Osteocyte (in vitro differentiated cells): ENCODE results near the gene DOCK2. TPM values are rescaled to one million over a fixed set of nuclear protein-coding genes. Genes with fewer than 3 reads are reported as not detected.
"Not testable (repeated sequence)": the region's sequence is repeated elsewhere in the genome, so short reads cannot be mapped to it uniquely, and the experiment has no call there.

ENCODE experiments used
- DNase-seq: peaks from one replicate; pipeline ENCODE4 v3.0.0; 2021; ENCODE audit warnings: mixed read lengths; ENCODE audit not compliant: unreplicated experiment; ENCODE audit errors: extremely low spot score
- H3K27ac Mint-ChIP-seq: one replicate; pipeline ENCODE4 v1.8.0; 2021; ENCODE audit warnings: mild to moderate bottlenecking, mixed read lengths; ENCODE audit not compliant: unreplicated experiment
- H3K27me3 Mint-ChIP-seq: one replicate; pipeline ENCODE4 v1.8.0; 2021; ENCODE audit warnings: mixed read lengths; ENCODE audit not compliant: unreplicated experiment
- H3K36me3 Mint-ChIP-seq: one replicate; pipeline ENCODE4 v1.8.0; 2021; ENCODE audit warnings: mixed read lengths; ENCODE audit not compliant: unreplicated experiment
- H3K4me1 Mint-ChIP-seq: one replicate; pipeline ENCODE4 v1.8.0; 2021; ENCODE audit warnings: mixed read lengths; ENCODE audit not compliant: unreplicated experiment
- H3K4me3 Mint-ChIP-seq: one replicate; pipeline ENCODE4 v1.8.0; 2021; ENCODE audit warnings: mild to moderate bottlenecking, moderate library complexity, mixed read lengths; ENCODE audit not compliant: unreplicated experiment
- H3K9me3 Mint-ChIP-seq: one replicate; pipeline ENCODE4 v1.8.0; 2021; ENCODE audit warnings: mixed read lengths; ENCODE audit not compliant: unreplicated experiment
- CTCF ChIP-seq: fragments of 200-600 bp; sonication (generic); IDR thresholded peaks from 2 replicates; pipeline ENCODE4 v1.5.0; 2021; ENCODE audit warnings: antibody characterized with exemption, mild to moderate bottlenecking, moderate library complexity
- total RNA-seq: library from RNA; stranded (reverse); gene quantifications from 2 replicates; pipeline ENCODE4 v1.2.1, GENCODE V29; 2021

Gene DOCK2
- total RNA-seq, 1 donor from 2014 or later: 11.6 TPM

DNA sequence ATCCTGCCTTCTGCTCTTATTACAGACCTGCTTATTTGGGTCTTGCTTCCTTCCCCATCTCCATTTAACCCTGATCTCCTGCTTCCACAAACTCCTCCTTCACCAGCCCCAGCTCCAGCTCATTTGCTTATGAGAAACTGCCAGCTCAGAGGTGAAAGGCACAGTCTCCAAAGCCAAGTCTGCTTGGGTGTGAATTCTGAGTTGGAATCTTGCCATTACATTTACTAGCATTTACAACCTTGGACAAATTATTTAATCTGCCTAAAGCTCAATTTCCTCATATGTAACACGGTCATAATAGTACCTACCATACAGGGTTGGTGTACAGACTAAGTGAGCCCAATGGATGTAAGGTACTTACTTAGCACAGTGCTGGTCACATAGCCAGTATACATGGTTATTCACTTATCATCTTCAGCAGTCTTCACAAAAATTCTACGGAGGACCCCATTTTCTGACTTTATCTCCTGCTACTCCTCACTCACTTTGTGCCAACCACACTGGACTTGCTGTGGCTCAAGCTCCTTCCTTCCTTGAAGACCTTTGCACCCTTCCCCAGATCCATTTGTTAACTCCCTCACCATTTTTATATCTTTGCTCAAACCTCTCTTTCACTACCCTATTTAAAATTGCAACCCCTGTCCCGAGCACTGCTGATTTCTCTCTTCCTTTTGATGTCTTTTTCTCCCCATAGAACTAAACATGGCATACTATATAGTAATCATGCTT is 86.2 kb downstream of the DOCK2 start:
- Mint-ChIP-seq H3K4me1 (no peaks in the 10 kb centered on the region), H3K36me3 (peaks cover 8% of the 10 kb centered on the region), H3K4me3 (no peak overlapping the region), H3K27ac (no peak overlapping the region), H3K27me3 (no peaks in the 10 kb centered on the region), H3K9me3 (no peaks in the 10 kb centered on the region)
- no peak for DNase-seq
- TF ChIP-seq CTCF: no peak

DNA sequence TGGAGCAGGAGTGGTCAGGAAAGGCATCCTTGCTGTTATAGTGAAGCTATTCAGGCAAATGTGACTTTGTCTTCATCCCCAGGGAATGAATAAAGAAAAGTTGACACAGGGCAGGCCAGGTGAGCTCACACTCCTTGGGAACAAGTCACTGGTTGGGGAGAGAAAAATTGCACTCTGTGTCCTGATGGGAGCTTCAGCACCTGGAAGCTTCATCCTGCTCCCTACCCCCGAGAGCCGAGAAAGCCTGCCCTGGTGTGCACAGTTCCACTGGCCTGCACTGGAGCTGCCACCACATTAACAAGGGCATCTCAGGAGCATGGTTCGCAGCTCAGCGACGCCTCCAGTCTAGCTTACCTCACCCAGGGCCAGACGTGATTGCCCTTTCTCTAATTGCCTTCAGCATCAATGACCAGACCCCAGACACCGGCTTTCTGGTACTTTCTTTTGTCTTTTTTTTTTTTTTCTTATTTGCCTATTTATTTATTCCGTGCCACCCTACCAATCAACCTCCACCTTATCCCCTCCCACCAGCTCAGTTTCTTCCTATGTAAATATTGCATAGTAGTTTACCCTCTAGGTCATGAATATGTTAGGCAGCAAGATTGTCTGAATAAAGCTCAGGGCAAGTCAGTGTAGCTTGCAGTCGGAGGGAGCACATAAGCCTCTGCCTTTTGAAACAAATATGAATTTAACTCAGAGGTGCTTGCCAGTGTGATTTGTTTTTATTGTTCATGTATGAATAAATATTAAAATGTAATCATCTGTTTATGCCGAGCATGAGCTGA is 87.4 kb downstream of the DOCK2 start:
- Mint-ChIP-seq H3K36me3 (peaks cover 8% of the 10 kb centered on the region), H3K4me1 (no peaks in the 10 kb centered on the region), H3K27ac (no peak overlapping the region), H3K4me3 (no peak overlapping the region), H3K27me3 (no peaks in the 10 kb centered on the region), H3K9me3 (no peaks in the 10 kb centered on the region)
- no peak for DNase-seq
- TF ChIP-seq CTCF: no peak

- H3K4me1 Mint-ChIP-seq, H3K4me3 Mint-ChIP-seq, H3K9me3 Mint-ChIP-seq, H3K27ac Mint-ChIP-seq, H3K36me3 Mint-ChIP-seq, H3K27me3 Mint-ChIP-seq, DNase-seq: not testable (repeated sequence)
These were observed 88.6 kb downstream of the DOCK2 start for GRCh38 chr5:169725665-169726064.

DNA sequence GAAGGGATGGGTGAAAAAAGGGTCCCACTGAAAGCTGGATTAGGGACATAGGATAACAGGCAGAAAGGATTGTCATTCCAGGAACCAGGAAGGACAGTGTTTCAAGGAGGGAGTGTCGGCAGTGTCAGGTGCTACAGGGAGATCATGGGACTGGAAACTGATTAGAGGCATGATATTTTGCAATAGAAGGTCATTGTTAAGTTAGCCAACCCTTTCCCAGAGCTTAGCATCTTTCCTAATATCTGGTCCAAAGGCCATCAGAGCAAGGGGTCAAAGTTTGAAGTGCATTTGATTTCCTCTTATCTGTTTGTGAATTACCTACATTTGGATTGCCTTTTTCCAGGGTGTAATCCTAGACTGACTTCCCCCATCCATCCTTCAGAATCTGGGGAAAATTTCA is 91.3 kb downstream of the DOCK2 start:
- no peak for TF ChIP-seq CTCF
- Mint-ChIP-seq H3K4me3 (no peak overlapping the region), H3K36me3 (no peaks in the 10 kb centered on the region), H3K4me1 (peaks cover 4% of the 10 kb centered on the region), H3K9me3 (no peaks in the 10 kb centered on the region), H3K27me3 (no peaks in the 10 kb centered on the region), H3K27ac (no peak overlapping the region)
- no peak for DNase-seq

- no peak for DNase-seq
- H3K4me1 Mint-ChIP-seq: peaks cover 7% of the 10 kb centered on the region
- H3K27me3 Mint-ChIP-seq: no peaks in the 10 kb centered on the region
- no peak for TF ChIP-seq CTCF
- no peaks in the 10 kb centered on the region for H3K9me3 Mint-ChIP-seq
- no peak overlapping the region for H3K27ac Mint-ChIP-seq
- H3K36me3 Mint-ChIP-seq: no peaks in the 10 kb centered on the region
- H3K4me3 Mint-ChIP-seq: no peak overlapping the region
These were observed 94.1 kb downstream of the DOCK2 start for GRCh38 chr5:169731221-169731620.
